ENCODE measurements around the gene OR1F1. TPM values are rescaled to one million over a fixed set of nuclear protein-coding genes. Genes with fewer than 3 reads are reported as not detected.
"Not testable (repeated sequence)": the region's sequence is repeated elsewhere in the genome, so short reads cannot be mapped to it uniquely, and the experiment has no call there.

The OR1F1 gene
- not detected for total RNA-seq
- long read RNA-seq, result 0 reads

DNA sequence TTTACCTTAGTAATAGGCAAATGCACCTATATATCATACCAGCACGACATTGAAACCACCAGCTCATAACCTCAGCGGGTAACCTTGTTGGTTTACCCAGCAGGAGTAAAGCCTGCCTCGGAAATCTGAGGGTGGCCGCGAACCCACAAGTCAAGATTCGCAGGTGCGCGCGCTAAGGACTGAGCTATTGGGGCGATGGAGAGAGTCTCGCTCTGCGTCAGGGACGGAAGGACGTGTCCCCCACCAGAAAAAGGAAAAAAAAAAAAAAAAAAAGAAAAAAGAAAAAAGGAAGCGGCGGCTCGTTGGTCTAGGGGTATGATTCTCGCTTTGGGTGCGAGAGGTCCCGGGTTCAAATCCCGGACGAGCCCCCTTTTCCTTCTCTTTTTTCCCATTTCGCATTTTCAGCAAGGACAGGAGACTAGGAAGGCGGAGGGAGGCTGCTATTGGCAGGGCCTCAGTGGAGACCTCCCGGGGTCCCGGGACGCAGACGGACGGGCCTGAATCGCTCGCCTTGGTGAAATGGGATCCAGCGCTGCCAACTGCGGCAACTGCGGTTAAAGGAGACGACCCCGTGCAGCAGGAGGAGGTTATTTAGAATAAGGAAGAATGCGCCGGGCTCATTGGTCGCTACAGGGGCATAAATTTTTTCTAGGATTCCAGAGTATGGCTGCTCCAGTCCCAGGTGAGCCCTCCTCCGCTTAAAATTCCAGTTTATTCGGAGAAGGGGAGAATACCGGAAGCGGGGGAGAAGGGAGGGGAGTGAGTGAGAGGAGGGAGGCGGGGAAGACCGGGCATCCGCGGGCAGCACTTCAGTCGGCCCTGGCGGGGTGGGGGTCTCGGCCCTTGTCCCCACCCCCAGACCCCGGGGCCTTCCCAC, at the start of gene OR1F1:
Gene OR1F1 (plus strand): TSS at position 407 of the 877 bp plus-strand sequence.
- DNase-seq, result peak in 1 of 3 donors; percentile 35
- Histone ChIP-seq H3K27ac (no peak within 1 kb of the TSS), H3K36me3 (no peaks in the 10 kb centered on the region), H3K4me3 (no peak within 1 kb of the TSS), H3K27me3 (peaks cover 15 to 36% of the 10 kb centered on the region in 2 donors), H3K4me1 (peaks cover 0 to 6% (median under 1%) of the 10 kb centered on the region in 4 donors), H3K9me3 (no peaks in the 10 kb centered on the region)
- peak in 1 of 4 donors; percentile 19 for ATAC-seq
- TF ChIP-seq, protein P1, sequence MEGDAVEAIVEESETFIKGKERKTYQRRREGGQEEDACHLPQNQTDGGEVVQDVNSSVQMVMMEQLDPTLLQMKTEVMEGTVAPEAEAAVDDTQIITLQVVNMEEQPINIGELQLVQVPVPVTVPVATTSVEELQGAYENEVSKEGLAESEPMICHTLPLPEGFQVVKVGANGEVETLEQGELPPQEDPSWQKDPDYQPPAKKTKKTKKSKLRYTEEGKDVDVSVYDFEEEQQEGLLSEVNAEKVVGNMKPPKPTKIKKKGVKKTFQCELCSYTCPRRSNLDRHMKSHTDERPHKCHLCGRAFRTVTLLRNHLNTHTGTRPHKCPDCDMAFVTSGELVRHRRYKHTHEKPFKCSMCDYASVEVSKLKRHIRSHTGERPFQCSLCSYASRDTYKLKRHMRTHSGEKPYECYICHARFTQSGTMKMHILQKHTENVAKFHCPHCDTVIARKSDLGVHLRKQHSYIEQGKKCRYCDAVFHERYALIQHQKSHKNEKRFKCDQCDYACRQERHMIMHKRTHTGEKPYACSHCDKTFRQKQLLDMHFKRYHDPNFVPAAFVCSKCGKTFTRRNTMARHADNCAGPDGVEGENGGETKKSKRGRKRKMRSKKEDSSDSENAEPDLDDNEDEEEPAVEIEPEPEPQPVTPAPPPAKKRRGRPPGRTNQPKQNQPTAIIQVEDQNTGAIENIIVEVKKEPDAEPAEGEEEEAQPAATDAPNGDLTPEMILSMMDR (IDR thresholded peaks at IDR 0.05), result no peak
- TF ChIP-seq POLR2A (IDR thresholded peaks at IDR 0.05), result no peak
- intact Hi-C loops (cut with DNase I), result no loop called here
- WGBS (ENCODE audit: insufficient coverage, low coverage, low lambda C conversion rate, missing lambda C conversion rate), result 6% methylated on average over 42 of the region's 51 CpGs

- DNase-seq (peak in 1 of 3 donors; percentile 46), ATAC-seq (no peak)
- peaks cover 0 to 6% (median 0%) of the 10 kb centered on the region in 4 donors for H3K36me3 ChIP-seq
- H3K4me1 ChIP-seq, result peaks cover 0 to 30% (median 7%) of the 10 kb centered on the region in 4 donors
- H3K27ac ChIP-seq, result no peak overlapping the region
- intact Hi-C loops (cut with DNase I), result no loop called here
- no peak overlapping the region for H3K4me3 ChIP-seq
- WGBS (ENCODE audit: insufficient coverage, low coverage, low lambda C conversion rate, missing lambda C conversion rate), result no CpG with 5 or more reads among the region's 21 CpGs
- H3K9me3 ChIP-seq, result no peaks in the 10 kb centered on the region
- no peaks in the 10 kb centered on the region for H3K27me3 ChIP-seq
- TF ChIP-seq POLR2A (IDR thresholded peaks at IDR 0.05), result no peak
- TF ChIP-seq, protein P1 (IDR thresholded peaks at IDR 0.05), result no peak
Measured at GRCh38 chr16:3138342-3138741, 49.7 kb upstream of the OR1F1 start.

GRCh38 chr16:3138823-3139426, 49.1 kb upstream of the OR1F1 start:
- DNase-seq (no peak), ATAC-seq (no peak)
- no peak overlapping the region for H3K4me3 ChIP-seq
- intact Hi-C loops (cut with DNase I), result no loop called here
- H3K27me3 ChIP-seq, result no peaks in the 10 kb centered on the region
- H3K9me3 ChIP-seq, result no peaks in the 10 kb centered on the region
- peaks cover 0 to 6% (median 0%) of the 10 kb centered on the region in 4 donors for H3K36me3 ChIP-seq
- H3K4me1 ChIP-seq, result peaks cover 0 to 26% (median 9%) of the 10 kb centered on the region in 4 donors
- no peak overlapping the region for H3K27ac ChIP-seq
- TF ChIP-seq, protein P1 (IDR thresholded peaks at IDR 0.05), result no peak
- no peak for TF ChIP-seq POLR2A (IDR thresholded peaks at IDR 0.05)
- WGBS (ENCODE audit: insufficient coverage, low coverage, low lambda C conversion rate, missing lambda C conversion rate), result 69% methylated on average over 4 of the region's 14 CpGs

DNA sequence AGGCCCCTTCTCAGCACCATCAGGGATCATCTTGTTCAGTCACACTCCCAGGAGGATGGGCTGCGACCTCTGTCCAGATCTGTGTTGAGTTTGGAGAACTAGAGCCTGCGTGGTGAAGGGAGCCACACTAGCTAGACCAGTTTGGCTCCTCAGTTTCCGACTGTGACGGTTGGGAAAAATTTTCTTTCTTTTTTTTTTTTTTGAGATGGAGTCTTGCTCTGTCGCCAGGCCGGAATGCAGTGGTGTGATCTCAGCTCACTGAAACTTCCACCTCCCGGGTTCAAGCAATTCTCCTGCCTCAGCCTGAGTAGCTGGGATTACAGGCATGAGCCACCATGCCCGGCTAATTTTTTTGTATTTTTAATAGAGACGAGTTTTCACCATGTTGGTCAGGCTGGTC, 48.4 kb upstream of the OR1F1 start:
- H3K27ac ChIP-seq; ATAC-seq; H3K27me3 ChIP-seq; H3K36me3 ChIP-seq; H3K9me3 ChIP-seq; H3K4me3 ChIP-seq; intact Hi-C loops (cut with DNase I); DNase-seq: not testable (repeated sequence)
- WGBS (ENCODE audit: insufficient coverage, low coverage, low lambda C conversion rate, missing lambda C conversion rate), result 92% methylated on average over 9 of the region's 9 CpGs
- H3K4me1 ChIP-seq, result peaks cover 0 to 28% (median 12%) of the 10 kb centered on the region in 4 donors
